DMS153 (cell line): Measurements from ENCODE around the gene NRARP.

Source experiments
- DNase-seq: peaks from one replicate; lab custom pipeline; 2025; lab: John Stamatoyannopoulos, UW

NRARP gene

GRCh38 chr9:137298401-137299202, 3.5 kb downstream of the NRARP start:
- DNase-seq = no peak

- DNase-seq = no peak
Observed at GRCh38 chr9:137297966-137298365, 4.1 kb downstream of the NRARP start.

GRCh38 chr9:137296670-137297664, 5.1 kb downstream of the NRARP start:
- DNase-seq = no peak

DNA sequence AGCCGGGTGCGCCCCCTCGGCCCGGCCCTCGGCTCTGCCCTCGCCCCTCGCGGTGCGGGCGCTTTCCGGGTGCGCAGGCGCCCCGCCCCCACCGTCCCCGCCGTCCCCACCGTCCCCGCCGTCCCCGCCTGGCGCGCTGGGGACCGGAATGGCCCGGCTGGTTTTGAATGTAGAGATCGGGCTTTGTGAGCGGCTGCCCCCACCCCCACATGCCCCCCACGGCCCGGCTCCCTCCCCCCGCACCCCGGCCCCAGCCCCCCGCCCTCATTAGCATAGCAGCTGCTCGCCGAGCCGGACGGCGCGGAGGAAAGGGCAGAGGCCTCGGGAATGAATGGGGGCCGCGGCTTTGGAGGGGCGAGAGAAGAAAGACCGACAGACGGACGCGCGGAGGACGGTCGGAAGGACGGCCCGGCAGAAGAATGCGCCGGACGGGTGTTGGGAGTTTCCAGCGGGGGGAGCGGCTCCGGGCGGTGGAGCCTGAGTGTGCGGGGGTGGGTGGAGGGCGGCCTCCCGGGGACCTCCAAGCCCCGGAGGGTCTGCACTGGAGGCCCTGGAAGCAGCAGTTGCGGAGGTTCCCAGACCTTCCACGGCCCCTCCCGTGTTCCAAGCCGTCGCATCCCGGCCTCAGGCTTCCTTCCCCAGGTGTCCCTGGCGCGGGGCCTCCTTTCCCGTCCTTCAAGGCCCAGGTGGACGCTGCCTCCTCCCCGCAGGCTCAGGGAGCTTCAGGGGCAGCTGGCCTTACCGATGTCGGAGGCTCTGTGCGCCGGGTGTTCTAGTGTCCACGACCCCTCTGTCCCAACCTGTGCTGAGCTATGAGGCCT, 6.0 kb downstream of the NRARP start:
- no peak for DNase-seq

- no peak for DNase-seq
Observed at GRCh38 chr9:137295238-137295811, 6.7 kb downstream of the NRARP start.

DNA sequence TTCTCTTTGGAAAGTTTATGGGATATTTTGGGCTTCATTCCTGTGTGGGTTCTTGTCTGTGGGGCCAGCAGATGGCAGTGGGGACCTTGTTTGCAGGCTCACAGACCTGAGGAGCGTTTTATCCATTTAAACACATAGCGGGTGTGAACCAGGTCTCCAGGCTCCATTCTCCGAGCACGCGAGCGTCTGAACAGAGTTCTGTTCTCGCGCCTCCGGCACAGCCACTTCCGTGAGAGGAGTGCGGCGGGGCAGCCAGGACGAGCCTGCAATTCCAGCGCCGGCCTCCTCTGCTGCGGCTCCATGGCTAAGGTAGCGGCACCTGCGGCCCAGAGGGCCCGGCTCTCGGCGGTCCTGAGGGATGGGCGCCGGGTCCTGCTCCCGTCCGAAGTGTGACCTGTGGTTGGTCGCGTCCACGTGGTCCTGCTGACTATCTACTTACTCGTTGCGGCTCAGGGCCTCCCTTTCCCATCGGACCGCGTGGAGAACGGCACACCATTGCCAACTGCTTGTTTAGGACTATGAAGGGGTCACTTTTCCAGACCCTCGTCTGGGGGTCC, 7.3 kb downstream of the NRARP start:
- DNase-seq = peak; percentile 49

GRCh38 chr9:137294091-137294680, 7.9 kb downstream of the NRARP start:
- peak; percentile 91 for DNase-seq

- DNase-seq = no peak
Observed at GRCh38 chr9:137293482-137294090, 8.5 kb downstream of the NRARP start.

DNA sequence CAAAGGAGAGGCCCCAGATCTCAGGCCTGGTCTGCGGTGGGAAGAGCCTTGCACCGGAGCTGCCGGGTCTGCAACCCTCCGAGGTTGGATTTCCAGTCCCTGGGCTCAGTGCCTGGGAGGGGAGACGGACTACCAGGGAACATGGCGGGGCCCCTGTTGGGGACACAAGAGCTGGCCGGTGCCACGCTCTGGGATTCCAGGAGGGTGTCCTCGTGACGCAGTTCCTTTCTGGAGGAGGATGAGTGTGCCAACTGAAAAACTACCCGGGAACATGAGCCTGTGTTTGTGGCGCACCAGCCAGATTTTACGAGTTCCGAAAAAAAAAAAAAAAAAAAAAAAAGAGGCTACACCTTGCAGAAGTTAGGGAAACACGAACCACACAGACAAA, 9.0 kb downstream of the NRARP start:
- DNase-seq = no peak

DNA sequence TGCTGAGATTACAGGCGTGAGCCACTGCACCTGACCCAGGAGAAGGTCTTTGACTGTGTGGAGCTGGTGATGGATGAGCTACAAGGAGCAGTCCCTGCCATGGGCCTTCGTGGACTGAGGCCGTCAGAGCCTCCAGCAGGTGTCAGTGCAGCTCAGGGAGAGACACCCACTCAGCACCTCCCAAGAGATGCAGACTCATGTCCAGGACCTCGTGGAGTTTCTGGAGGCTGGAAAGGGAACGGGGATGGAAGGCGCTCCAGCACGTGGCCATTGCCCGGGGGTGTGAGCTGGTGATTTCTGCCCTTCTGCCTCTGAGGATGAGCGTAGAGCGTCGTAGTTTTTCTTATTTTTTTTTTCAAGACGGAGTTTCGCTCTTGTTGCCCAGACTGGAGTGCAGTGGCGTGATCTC, 15.1 kb downstream of the NRARP start:
- DNase-seq = peak; percentile 44

- no peak for DNase-seq
Observed at GRCh38 chr9:137281345-137282116, 20.5 kb downstream of the NRARP start.

- no peak for DNase-seq
Observed at GRCh38 chr9:137280474-137281344, 21.4 kb downstream of the NRARP start.

GRCh38 chr9:137279741-137280473, 22.2 kb downstream of the NRARP start:
- no peak for DNase-seq

- DNase-seq = no peak
Observed at GRCh38 chr9:137278721-137279711, 23.1 kb downstream of the NRARP start.

GRCh38 chr9:137278061-137278701, 23.9 kb downstream of the NRARP start:
- DNase-seq = no peak

GRCh38 chr9:137277329-137278041, 24.6 kb downstream of the NRARP start, which contains the start of gene TOR4A:
TOR4A (plus strand) TSS chr9:137277726; CDS start chr9:137278690, 964 bp downstream.
- DNase-seq = no peak
